Smooth muscle cell of the brain vasculature (primary cell): ENCODE measurements around the gene RNF213.

Experiments used
- DNase-seq: peaks from one replicate; pipeline ENCODE4 v3.0.0-alpha.2; 2012; ENCODE audit warnings: low read depth, low spot score

Gene RNF213

DNA sequence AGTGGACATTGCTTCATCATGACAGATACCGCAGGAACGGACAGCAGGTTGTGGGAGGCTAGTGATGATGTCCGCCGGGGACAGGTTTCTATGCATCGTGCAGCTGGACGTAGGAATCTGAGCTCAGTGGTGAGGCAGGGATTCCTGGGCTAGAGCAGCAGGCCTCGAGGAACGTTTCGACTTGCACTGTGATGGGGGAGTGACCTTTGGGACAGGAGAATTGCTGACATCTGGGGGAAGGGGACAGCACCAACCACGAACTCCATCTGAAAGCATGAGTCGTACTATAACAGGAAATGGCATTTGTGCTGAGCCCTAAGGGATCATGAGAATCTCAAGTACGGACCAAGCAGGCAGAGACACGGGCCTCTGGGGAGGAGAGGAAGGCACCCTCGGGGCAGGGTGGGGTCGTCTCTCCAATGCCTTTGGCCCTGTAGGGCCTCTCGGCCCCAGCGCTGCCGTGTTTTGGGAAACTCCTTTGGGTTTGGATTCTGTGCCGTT lies 88.5 kb downstream of the RNF213 start:
- DNase-seq = no peak

DNA sequence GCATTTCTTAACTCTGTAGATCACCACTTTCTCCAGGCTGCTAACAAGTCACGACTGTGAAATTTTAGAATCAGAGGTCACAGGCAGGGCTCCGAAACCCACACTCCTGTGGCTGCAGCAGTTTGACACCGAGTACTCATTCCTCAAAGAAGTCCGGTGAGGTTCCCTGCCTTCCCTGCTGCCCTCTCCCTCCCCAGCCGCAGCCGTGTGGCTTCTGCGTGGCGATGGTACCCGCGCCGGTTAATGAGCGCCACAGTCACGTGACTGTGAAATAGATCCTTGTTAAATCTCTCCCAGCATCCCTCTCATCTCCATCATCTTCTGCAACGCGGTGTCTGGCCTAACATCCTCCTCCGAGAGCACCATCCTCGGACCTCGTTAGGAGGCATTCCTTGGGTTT lies 89.1 kb downstream of the RNF213 start:
- no peak for DNase-seq

DNA sequence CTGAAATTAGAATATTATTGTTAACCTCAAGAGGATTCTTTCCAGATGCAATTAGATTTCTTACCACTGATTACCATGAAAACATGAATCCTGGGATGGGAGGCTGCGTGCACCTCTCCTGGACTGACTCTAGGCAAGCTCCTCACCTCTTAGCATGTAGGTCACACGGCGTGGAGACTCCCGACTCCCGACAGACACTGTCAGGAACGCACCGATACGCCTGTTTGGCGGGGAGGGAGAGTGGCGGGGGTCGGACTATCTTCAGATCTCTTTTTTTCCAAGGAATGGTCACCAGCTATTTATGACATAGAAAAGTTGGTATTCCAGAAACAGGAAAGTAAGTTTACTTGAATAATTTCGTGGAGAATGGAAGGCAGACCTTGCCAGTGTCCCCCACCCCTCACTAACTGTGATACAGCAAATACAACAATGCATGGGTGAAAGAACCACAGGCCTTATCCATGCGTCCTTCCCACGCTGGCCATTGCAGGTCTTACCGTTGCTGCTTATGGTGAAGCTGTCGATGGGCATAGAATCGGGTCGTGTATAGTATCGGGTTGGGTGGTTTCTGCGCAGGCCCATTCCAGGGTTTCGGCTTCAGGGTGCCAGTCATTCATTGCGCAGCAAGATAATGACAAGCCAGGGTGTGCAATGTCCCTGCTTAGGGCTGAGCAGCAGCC lies 91.7 kb downstream of the RNF213 start:
- no peak for DNase-seq

DNA sequence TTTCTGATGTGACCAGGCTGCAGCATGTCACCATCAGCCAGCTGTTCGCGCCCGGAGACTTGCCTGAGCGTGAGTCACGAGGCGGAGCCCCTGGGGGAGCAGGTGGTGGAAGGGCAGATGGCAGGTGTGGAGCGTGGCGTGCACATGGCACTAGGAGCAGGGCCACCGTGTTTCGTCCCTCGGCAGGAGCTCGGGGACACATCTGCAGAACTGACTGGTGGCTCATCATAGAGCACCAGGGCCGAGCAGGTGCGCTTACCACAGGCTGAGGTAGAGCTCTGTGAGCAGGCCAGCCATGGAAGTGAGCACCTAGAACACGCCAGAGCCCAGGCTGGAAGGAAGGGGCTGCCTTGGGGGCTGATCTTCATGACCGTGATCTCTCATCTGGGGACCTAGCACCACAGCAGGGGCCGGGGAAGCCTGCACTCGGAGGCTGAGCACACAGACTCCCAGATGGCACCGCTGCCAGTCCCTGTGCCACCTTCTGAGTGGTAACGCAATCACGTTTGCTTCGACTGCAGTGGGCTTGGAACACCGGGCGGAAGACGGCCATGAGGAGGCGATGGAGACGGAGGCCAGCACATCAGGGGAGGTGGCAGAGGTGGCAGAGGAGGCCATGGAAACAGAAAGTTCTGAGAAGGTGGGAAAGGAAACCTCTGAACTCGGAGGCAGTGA lies 92.5 kb downstream of the RNF213 start:
- no peak for DNase-seq

DNA sequence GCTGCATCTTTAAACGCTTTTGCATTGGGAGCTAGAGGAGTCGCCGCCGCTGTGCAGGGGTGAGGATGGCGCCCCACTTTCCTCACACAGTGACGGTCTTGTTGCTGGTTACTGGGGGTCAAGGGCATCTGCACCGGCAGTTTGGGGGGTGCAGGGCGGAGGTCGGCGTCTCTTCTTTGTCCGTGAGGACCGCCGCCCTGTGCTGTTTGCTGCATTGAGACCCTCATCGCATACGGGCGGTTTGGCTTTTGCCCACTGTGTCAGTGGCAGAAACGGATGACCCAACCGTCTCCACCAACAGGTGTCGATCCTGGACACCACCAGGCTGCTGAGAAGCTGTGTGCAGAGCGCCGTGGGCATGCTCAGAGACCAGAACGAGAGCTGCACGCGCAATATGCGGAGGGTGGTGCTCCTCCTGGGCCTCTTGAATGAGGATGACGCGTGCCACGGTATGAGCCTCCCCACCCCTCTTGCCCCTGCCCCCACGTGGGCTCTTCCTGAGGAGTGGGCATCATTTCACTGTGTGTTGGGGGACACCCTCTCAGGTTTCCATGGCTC lies 93.1 kb downstream of the RNF213 start:
- no peak for DNase-seq

DNA sequence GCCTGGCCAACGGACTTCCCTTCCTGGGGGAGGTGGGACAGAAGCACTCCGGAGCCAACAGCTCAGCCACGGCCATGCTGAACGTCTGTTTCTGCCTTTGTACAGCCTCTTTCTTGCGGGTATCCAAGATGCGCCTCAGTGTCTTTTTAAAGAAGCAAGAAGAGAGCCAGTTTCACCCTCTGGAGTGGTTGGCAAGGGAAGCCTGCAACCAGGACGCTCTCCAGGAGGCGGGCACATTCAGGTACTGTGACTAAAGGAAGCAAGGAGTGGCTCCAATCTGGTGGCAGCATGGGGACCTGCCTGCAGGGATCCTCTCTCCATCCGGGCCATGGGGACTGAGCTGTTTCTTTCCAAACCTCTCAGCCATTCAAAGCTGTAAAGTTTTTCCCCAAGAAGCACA lies 93.7 kb downstream of the RNF213 start:
- no peak for DNase-seq

DNA sequence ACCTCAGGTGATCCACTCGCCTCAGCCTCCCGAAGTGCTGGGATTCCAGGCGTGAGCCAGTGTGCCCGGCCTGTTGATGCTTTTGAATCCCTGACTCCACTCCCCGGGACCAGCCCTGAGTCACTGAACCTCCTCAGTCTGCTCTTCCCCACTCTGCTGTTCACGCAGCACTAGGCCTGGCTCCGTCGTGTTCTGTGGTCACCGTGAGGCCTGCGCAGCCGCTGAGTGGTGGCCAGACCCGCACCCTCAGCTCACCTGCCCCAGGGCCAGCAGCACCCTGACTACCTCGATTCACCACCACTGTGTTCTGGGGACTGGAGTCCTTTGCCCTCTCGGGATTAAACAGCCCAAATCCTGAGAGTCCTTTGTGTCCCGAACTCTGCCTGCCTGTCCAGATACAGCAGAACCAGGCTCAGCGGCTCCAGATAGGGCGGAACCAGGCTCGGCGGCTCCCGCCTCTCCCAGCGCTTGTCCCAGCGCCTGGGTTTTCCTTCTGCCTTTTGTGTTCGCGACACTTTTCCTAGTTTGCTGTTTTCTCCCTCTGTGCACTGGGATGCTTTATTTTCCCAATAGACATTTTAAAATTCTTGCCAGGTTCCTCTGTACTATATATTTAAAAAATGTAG lies 95.7 kb downstream of the RNF213 start:
- no peak for DNase-seq

DNA sequence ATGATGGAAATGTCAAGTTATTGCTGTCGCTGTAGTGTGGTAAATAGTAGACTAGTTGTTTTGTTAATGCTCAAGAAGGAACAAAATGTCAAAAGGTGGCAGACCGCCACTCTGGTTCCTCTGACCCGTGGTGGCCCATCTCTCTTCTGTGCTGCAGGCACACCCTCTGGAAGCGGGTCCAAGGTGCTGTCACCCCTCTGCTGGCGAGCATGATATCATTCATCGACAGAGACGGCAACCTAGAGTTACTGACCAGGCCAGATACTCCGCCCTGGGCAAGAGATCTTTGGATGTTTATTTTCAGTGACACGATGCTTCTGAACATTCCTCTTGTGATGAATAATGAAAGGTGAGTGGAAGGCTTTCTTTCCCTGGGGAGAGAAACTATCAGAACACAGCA lies 97.5 kb downstream of the RNF213 start:
- DNase-seq = no peak

DNA sequence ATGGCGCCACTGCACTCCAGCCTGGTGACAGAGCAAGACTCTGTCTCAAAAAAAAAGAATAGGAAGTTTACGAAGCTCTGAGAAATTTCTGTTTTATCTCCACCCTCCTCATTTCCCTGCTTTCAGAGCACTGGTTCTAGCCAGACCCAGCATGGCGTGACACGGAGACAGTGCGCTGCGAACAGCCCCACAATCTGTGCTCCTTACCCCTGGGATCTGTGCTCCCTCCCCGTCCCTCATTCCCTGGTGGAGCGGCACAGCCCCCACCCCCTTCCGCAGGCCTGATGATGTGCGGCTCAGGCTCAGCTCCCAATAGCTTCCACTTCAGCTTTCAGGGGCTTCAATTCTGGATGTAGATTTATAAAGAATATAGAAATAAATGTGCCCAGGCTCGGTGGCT lies 98.2 kb downstream of the RNF213 start:
- no peak for DNase-seq

DNA sequence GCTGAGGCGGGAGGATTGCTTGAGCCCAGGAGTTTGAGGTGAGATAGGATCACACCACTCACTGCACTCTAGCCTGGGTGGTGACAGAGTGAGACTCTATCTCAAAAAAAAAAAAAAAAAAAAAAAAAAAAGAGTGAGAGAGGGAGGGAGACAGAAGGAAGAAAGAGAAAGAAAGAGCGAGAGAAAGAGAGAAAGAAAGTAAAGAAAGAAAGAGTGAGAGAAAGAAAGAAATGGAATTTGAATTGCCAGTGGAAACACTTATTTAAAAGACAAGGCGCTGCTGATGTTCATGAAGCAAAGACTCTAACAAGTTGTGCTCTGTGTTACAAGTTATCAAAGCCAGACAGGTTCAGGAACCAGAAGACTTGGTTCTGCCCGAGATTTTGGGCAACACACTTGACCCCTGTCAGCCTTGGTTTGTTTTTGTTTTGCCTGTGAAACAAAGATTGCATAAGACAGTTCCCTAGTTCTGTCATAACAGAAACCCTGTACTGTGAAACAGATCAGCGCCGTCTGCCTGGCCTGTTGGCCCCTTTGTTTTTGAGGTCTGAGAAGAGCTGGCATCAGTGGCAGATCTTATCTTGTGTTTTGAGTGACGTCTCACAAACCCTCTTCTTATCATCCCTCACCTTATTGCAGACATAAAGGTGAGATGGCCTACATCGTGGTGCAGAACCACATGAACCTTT lies 98.9 kb downstream of the RNF213 start:
- DNase-seq = no peak

DNA sequence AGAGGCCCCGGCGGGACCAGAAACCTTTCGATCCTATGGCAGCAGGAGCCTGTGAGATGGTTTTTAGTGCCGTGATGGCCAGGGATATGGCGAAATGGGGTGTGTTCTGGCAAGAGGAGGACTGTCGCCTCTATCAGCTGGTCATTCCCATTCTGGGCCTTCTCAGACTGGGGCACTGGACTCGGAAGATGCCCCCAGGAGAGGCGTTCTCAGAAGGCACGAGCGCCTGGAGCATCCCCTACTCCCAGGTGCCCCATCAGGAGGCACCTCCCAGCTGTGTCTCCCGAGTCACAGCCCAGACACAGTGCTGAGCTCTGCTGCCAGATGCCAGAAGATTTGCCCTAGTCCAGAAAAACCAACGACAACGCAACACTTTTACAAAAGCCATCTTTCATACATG lies 99.7 kb downstream of the RNF213 start:
- DNase-seq = no peak

DNA sequence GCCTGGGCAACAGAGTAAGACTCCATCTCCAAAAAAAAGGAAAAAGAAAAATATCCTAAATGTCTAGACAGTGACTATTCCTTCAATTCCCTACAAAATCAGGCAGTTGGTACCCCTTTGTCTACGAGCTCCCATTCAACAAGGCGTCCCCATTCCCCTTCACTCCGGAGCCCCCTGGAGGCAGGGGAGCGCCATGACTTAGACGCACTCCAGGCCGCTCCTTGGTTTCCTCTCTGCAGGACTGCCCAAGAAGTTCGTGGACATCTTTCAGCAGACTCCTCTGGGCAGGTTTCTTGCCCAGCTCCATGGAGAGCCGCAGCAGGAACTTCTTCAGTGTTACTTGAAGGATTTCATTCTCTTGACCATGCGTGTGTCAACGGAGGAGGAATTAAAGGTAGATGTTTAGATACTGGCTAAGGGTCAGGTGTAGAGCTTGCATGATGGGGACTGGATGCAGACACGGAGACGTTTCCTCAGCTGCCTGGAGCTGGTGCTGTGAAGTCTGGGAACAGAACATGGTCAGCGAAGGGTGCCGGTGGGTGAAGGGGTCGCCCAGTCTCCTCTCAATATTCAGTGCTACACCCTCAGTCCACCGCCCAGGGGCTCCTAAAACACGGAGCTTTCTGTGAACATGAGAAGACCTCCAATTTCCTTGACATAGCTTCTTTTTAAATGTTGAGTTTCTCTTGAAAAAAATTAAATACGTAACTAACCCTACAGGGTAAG lies 101.0 kb downstream of the RNF213 start:
- no peak for DNase-seq

DNA sequence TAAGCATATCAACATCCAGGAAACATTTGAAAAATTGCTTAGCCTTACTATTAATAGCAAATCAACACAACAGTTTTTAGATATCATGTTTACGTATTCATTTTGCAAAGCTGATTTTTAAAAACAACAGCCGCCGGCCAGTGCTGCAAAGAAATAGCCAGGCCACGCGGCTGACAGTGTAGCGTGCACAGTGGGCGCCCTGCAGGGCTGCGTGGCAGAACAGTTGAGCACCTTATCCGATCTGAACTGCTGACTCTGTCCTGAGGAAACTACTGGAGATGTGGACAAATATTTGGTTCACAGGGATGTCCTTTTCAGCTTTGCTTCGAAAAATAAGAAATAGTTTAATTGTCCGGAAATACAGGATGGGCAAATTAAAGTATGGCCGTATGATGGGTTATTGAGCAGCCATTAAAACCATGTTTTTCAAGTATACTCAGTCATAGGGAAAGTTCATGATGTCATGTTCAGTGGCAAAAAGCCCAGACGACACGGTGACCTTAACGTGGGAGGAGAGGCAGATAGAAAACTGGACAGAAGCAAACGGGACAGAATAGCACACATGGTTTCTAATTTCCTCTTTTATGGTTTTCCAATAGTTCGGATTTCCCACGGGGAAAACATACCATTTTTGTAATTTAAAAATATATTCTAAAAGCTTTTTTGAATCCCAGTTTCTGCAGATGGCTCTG lies 101.9 kb downstream of the RNF213 start:
- DNase-seq = no peak

DNA sequence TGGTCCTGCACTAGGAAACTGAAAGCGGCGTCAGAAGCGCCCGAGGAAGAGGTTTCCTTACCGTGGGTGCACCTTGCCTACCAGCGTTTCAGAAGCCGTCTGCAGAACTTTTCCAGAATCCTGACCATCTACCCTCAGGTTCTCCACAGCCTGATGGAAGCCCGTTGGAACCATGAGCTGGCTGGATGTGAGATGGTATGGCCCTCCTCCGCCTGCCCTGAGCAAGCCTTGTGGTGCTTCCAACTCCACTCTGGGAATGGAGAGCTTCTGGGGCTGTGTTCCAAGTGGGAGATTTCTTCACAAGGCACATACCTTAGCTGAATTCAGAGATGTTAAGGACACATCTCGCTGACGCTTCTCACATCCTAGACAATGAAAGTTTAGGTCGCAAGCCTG lies 102.5 kb downstream of the RNF213 start:
- no peak for DNase-seq

DNA sequence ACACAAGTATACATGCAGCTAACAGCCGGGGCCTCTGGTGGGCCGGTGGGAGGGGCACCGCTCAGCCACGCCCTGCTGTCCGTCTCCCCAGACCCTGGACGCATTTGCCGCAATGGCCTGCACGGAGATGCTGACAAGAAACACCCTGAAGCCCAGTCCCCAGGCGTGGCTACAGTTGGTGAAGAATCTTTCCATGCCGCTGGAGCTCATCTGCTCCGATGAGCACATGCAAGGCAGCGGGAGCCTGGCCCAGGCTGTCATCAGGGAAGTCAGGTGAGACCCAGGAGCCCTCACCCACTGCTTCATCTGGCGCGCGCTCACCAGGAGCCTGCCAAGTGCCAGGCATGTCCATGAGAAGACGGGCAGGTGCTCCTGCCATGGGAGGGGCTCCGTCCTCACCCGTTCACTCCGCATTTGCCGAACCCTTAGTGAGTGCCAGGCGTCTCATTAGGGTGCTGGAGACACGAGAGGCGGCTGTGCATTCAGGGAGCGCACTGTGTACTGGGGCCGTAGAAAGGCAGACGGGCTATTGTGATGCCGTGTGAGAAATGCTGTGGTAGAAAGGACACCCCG lies 103.0 kb downstream of the RNF213 start:
- no peak for DNase-seq

DNA sequence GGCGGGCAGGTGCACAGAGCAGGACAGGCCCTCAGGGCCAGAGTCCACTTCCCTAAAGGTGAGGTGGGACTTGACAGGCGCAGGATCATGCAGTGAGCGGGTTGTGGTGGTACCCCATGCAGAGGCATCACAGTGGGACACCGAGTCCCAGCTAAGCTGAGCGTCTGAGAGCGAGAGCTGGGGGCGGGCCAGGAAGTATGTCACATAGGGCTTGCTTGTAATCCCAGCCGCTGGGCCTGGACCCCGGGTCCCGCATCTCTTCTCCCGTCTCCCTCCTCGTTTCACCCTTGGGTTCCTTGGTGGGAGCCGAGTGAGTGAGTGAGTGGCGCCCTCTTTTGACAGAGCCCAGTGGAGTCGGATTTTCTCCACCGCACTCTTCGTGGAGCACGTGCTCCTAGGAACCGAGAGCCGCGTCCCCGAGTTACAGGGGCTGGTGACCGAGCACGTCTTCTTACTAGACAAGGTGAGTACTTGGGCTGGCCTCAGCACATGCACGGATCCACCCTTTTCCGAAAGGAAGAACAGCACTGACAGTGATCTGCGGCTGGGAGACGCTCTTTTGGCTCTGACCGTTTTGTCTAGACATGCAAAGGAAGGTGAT lies 103.5 kb downstream of the RNF213 start:
- no peak for DNase-seq

DNA sequence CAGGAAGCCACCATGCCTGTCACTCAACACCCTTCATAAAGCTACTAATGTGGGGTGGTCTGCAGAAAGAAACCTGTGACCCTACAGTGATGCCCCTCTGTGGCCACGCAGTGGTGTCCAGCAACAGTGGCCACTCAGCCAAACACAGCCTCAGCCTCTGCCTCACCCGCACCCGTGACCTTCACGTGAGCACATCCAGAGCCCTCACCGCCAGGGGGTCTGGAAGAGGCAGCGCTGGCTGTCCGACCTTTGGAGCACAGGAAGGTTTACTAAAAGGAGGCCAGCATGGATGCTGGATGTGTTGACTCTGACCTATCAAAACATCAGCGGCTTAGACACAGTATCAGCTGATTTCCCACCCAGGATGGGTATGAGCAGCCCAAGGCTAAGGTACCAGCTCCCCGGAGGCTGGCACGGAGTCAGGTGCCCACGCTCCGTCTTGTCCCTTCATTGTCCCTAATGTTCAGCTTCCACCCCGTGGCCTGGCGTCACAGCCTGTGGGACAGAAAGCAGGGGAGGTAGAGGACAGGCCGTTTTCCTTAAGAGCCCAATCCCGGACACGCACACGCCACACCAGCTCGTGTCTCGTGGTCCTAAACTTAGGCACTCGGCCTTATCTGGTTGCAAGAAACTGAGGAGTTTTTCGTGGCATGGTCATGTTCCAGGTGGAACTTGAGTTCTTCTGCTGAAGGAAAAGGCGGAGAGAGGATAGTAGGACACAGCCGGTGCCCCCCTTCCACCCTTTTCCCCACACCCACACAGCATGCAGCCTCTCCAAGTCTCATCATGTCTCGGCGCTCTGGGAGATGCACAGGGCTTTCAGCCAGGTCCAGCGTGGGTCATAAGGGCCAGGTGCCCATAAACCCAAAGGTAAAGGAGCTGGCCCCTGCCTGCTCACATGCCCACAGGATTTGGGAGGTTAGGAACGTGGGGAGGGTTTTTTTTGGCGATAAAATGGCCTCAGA lies 104.6 kb downstream of the RNF213 start:
- no peak for DNase-seq

DNA sequence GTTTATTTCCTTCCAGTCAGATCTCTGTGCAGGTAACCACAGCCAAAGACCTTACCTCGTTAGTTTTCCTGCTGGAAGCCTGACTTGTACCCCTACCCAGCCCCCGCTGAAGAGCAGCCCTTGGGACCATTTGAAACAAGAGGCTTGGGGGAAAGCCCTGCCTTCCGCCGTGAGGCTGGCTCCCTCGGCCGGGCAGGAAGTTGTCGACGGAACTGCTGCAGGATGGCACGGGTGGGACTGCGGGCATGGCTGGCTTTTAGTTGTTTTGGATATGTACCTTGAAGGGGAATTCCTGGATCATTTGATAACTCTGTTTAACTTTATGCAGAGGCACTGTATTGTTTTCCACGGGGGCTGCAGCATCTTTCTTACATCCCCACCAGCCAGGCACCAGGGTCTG lies 105.3 kb downstream of the RNF213 start:
- no peak for DNase-seq

DNA sequence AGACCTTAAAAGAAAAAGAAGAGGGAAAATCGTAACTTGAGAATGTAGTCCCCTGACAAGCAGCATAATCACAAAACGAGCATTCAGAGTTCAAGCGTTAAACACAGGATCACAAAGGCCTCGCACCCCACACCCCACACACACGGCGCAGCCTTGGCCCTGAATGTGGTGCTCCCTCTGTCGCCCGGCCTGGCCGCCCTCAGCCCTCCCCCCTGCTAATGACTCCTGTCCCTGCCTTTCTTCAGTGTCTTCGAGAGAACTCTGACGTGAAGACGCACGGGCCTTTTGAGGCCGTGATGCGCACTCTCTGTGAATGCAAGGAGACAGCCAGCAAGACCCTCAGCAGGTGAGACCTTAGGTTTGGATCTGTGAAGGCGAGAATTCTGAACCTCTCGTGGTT lies 106.9 kb downstream of the RNF213 start:
- no peak for DNase-seq
